ENCODE data around the gene HAO2.

DNA sequence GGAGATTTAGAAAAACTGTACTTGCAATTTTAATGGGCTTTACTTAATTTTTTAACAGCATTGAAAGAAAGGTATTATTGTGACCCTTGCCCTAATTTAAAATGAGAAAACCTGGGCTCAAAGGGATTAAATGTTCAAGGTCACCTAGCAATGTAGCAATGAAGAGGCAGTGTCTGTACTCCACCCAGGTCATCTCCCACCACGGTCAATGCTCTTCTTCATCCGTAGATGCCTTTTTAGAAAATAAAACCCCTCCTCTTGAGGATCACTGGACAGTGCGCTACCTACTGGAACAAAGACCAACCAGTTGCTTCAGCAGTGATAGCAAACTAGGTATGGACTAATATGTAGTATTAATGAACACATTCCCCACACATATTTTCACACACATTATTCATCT lies 29.8 kb upstream of the HAO2 start:
- TF ChIP-seq, protein P1, sequence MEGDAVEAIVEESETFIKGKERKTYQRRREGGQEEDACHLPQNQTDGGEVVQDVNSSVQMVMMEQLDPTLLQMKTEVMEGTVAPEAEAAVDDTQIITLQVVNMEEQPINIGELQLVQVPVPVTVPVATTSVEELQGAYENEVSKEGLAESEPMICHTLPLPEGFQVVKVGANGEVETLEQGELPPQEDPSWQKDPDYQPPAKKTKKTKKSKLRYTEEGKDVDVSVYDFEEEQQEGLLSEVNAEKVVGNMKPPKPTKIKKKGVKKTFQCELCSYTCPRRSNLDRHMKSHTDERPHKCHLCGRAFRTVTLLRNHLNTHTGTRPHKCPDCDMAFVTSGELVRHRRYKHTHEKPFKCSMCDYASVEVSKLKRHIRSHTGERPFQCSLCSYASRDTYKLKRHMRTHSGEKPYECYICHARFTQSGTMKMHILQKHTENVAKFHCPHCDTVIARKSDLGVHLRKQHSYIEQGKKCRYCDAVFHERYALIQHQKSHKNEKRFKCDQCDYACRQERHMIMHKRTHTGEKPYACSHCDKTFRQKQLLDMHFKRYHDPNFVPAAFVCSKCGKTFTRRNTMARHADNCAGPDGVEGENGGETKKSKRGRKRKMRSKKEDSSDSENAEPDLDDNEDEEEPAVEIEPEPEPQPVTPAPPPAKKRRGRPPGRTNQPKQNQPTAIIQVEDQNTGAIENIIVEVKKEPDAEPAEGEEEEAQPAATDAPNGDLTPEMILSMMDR (conservative IDR thresholded peaks at IDR 0.05; ENCODE audit: low read length), result no peak
- TF ChIP-seq EZH2phosphoT487 (IDR thresholded peaks at IDR 0.05; ENCODE audit: borderline replicate concordance, low read depth, low read length), result no peak
